GM19324 (cell line): ENCODE results near the gene LDLRAD4.

ENCODE experiments used
- ATAC-seq: cut with Tn5 transposase; IDR thresholded peaks from one replicate; pipeline ENCODE4 v1.9.1; 2021; ENCODE audit warnings: mild to moderate bottlenecking, moderate library complexity; ENCODE audit not compliant: unreplicated experiment, low FRiP score

The LDLRAD4 gene

GRCh38 chr18:13551841-13552733, 333.5 kb downstream of the LDLRAD4 start:
- no peak for ATAC-seq

DNA sequence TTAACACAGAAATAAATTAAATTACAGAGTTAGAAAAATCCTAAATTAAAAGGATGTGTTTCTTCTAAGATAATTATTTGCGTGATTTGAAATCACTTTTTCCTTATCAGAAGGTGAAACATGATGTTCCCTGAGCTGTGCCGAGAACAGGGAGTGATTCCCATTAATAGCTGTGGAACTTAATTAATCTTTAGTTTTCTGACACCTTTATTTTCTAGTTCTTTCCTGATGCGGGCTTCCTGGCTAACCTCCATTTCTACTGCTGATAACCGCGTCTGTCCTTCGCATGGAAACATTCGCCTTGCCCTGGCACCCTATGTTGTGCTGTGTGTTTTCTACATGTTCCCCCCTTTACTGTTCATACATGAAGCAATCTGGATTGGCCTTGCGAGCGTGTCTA, 334.9 kb downstream of the LDLRAD4 start:
- ATAC-seq = no peak

DNA sequence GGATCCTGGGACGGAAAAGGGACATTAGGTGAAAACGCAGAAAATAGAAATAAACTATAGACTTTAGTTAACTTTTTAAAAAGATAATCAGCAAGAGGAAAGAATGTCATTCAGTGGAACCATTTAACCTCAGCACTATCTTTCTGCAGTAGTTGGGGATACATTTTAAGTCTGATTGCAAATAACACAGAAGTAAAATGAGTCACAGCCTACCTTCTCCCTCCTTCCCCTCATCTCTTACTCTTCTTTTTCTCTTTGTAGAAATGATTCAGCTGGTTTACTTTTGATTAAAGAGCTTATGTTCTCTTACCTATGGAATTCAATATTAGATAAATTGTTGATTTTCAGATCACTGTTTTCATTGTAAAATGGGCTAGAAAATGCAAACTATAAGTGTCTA, 336.6 kb downstream of the LDLRAD4 start:
- ATAC-seq = no peak

DNA sequence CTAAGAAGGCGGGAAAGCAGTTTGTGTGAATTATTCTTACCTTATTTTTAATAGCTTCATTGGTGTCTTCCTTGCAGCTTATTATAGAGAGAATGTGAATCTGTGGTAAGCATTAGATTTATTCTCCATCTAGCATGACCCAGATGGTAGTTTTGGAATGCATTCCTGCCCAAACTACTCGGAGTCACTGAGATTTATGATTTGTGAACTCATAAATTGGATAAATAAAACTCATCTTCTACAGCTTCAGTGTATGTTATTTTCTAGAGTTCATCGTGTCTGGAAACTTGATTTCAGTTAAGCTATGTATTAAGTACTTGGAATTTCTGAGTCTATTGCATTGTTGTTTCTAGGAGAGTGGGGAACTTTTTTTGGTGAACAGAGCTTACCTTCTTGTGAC, 337.3 kb downstream of the LDLRAD4 start:
- no peak for ATAC-seq

GRCh38 chr18:13556502-13556901, 337.9 kb downstream of the LDLRAD4 start:
- ATAC-seq = no peak

- no peak for ATAC-seq
Observed at GRCh38 chr18:13558124-13558523, 339.6 kb downstream of the LDLRAD4 start.

- no peak for ATAC-seq
Observed at GRCh38 chr18:13558790-13559189, 340.2 kb downstream of the LDLRAD4 start.

- no peak for ATAC-seq
Observed at GRCh38 chr18:13559754-13560153, 341.2 kb downstream of the LDLRAD4 start.

DNA sequence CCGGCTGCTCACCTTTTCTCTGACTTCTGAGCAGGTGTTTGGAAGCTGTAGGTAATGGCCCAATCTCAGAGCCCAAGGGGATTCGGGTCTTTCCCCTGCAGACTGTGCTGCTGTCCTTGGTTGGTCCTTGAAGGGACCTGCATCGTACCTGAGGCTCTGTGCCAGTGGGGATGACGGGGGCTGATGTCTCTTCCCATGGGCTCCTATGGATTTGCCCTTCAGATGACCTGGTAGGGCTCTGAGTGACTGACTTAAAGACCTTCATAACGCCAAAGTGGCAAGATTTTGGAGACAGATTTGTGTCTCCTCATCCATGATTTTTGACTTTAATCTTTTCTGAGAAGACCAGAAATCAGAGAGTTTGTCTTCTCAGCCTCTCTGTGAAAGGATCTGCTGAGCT, 341.7 kb downstream of the LDLRAD4 start:
- ATAC-seq = no peak

DNA sequence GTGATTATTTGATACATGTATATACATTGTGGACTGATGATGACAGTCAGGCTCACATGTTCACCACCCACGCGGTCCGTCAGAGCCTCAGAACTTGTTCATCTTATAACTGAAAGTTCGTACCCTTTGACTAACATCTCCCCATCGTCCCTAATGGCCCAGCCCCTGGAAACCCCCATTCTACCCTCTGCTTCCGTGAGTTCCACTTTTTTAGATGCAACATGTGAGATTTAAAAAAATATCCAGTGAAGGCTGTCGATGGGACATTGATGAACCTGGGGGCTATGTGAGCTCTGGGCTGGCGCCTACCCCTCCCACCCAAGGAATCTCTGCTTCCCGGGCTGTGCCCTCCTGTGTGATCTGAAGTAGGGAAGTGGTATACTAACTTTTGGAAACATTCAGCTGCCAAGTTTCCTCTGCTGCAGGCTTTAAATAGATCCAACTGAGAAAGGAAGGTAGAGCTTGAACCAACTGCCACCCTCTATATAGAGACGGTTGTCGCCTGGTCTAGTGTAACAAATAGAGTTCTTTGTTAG, 344.0 kb downstream of the LDLRAD4 start:
- ATAC-seq = no peak

DNA sequence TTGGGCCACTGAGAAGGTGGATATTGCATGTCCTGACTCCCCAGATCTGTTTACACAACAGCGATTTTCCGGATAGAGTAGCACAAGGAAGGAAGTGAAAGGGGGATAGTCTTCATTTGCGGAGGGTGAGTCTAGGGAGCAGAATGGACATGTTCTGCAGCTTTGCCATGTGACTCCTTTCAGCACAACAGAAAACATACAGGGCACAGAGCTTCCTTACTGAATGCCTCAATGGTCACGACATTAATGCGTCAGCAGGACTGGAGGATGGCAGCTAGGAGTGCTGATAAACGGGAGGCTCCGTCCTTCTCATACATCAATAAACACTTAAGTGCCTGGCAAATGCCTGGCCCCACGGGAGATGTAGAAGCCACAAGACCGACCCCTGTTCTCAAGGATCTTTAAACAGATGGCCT, 344.8 kb downstream of the LDLRAD4 start:
- ATAC-seq = no peak

DNA sequence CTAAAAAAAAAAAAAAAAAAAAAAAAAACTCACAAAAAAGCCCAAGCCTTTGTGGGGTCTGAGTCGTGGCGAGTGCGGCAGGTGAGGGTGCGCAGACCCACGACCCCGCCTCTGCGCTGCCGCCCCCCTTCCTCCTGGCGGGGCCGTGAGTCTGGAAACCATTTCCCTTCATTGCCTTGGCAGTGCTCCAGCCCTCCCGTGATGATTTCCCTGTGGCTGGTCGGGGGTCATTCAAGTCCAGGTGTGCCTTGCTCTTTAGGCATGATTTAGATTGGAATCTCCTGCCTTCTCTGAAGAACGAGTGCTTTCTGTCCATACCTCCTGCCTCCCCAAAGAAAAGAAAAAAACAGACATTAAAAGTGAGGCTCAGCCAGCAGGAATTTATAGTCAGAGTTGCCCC, 346.0 kb downstream of the LDLRAD4 start:
- ATAC-seq = no peak

- no peak for ATAC-seq
Observed at GRCh38 chr18:13565228-13565627, 346.7 kb downstream of the LDLRAD4 start.

GRCh38 chr18:13566941-13567746, 348.6 kb downstream of the LDLRAD4 start:
- peak; percentile 65 for ATAC-seq

GRCh38 chr18:13568443-13569392, 350.2 kb downstream of the LDLRAD4 start:
- peak; percentile 40 for ATAC-seq

DNA sequence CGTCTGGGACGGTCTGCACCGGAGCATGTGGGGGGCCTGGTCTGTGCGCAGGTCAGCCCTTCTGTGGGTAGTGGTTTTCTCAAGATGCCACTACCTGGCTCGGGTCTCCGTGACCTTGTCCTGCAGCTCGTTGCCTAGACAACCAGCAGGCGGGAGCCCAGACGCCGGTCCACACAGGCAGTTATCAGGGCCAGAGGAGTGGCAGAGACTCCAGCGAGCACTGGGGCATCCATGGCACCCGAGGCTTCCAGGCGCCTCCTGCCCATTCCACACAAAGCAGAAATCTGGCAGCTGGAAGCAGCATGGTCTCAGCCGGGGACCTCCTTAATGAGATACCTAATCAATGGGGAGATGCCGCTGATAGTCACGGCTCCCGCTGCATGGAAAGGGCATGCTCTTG, 351.7 kb downstream of the LDLRAD4 start:
- no peak for ATAC-seq

DNA sequence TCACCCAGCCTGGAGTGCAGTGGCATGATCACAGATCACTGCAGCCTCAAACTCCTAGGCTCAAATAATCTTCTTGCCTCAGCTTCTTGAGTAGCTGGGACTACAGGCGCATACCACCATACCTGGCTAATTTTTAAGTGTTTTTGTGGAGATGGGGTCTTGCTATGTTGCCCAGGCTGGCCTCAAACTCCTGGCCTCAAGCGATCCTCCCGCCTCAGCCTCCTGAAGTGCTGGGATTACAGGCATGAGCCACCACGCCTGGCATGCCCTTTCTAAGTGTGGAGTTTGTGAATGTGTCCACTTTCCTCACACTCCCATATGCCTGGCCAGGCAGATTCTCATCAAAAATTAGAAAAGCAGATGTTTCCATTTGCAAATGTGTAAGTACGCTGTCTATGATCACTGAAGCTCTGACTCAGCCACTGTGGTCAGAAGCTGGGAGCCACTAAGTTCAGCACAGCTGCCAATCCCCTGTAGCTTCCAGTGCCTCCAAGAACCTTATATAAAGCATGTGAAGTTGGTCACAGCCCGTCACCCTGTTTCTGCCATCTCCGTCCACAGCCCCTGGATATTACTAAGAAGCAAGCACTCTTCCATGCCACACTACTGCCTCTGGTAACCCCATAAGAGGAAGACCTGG, 352.4 kb downstream of the LDLRAD4 start:
- ATAC-seq = no peak

- ATAC-seq = no peak
Observed at GRCh38 chr18:13572148-13572547, 353.6 kb downstream of the LDLRAD4 start.

- ATAC-seq = no peak
Observed at GRCh38 chr18:13572721-13573120, 354.2 kb downstream of the LDLRAD4 start.

- no peak for ATAC-seq
Observed at GRCh38 chr18:13573750-13574149, 355.2 kb downstream of the LDLRAD4 start.
